ENCODE results near the gene DLL3. TPM values are rescaled to one million over a fixed set of nuclear protein-coding genes. Genes with fewer than 3 reads are reported as not detected.

The DLL3 gene
- total and polyA plus RNA-seq, 9 of the 15 experiments (the other 6 are each of a cell fraction or from before 2014, with no cell fraction given): 0.80 to 6.3 (median 1.2) TPM

- TF ChIP-seq ZBTB49 (CRISPR knock-in tag; IDR thresholded peaks at IDR 0.05; ENCODE audit: borderline replicate concordance): no peak; the same call in 1 of the 2 replicates
- no peak for TF ChIP-seq WHSC1 (IDR thresholded peaks at IDR 0.05; ENCODE audit: low read length)
- peak in 1 of 2 experiments; percentile 71; a peak in 2 of 4 replicates for TF ChIP-seq UBTF (IDR thresholded peaks at IDR 0.05; ENCODE audit: borderline replicate concordance in 1 of 2, low read depth in 2 of 2, low read length in 2 of 2)
- TF ChIP-seq SMAD1 (IDR thresholded peaks at IDR 0.05; ENCODE audit: low read depth, low read length, partially characterized antibody): no peak
- no peak for TF ChIP-seq NFIC (IDR thresholded peaks at IDR 0.05)
- no peak for TF ChIP-seq GMEB1 (CRISPR knock-in tag; IDR thresholded peaks at IDR 0.05)
- TF ChIP-seq, protein P1, sequence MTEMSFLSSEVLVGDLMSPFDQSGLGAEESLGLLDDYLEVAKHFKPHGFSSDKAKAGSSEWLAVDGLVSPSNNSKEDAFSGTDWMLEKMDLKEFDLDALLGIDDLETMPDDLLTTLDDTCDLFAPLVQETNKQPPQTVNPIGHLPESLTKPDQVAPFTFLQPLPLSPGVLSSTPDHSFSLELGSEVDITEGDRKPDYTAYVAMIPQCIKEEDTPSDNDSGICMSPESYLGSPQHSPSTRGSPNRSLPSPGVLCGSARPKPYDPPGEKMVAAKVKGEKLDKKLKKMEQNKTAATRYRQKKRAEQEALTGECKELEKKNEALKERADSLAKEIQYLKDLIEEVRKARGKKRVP (CRISPR knock-in tag; IDR thresholded peaks at IDR 0.05): no peak
- TF ChIP-seq ZNF766 (CRISPR knock-in tag; conservative IDR thresholded peaks at IDR 0.05): 0 out of 2 replicates have a peak, but pooled peaks have one; percentile 33
- no peak for TF ChIP-seq PYGO2 (tag; IDR thresholded peaks at IDR 0.05)
- peak; percentile 56; the same call in 1 of the 2 replicates for TF ChIP-seq XRCC5 (IDR thresholded peaks at IDR 0.05; ENCODE audit: low read depth, low read length)
- TF ChIP-seq STAT5A (IDR thresholded peaks at IDR 0.05; ENCODE audit: borderline replicate concordance, low read length): no peak
- peak in 1 of 2 experiments; percentile 35; a peak in 3 of 4 replicates for TF ChIP-seq NONO (IDR thresholded peaks at IDR 0.05; ENCODE audit: low read depth in 2 of 2, low read length in 1 of 2)
- no peak for TF ChIP-seq NCOA6 (IDR thresholded peaks at IDR 0.05)
- no peak for TF ChIP-seq CBFB (CRISPR knock-in tag; IDR thresholded peaks at IDR 0.05)
- peak; percentile 58; the same call in 1 of the 2 replicates for TF ChIP-seq JUN (IDR thresholded peaks at IDR 0.05; ENCODE audit: borderline replicate concordance, low read depth, low read length)
- 0 out of 2 replicates have a peak, but pooled peaks have one; percentile 67 for TF ChIP-seq JUN (CRISPR knock-in tag; IDR thresholded peaks at IDR 0.05; ENCODE audit: borderline replicate concordance)
- TF ChIP-seq ZBTB9 (CRISPR knock-in tag; IDR thresholded peaks at IDR 0.05): no peak
- no peak for TF ChIP-seq MEF2D (tag; conservative IDR thresholded peaks at IDR 0.05; ENCODE audit: low read depth)
These were observed 18.2 kb upstream of the DLL3 start, which contains the start of gene TIMM50 (continued) for GRCh38 chr19:39480337-39481228.

Data from K562 (cell line).